CD4-positive, alpha-beta T cell treated with Interleukin-4 for 4 hours (primary cell): Measurements from ENCODE around the gene RTCB.
"Not testable (repeated sequence)": the region's sequence is repeated elsewhere in the genome, so short reads cannot be mapped to it uniquely, and the experiment has no call there.

ENCODE experiments used
- DNase-seq: peaks from one replicate; pipeline ENCODE4 v3.0.0-alpha.2; 2020

RTCB gene

GRCh38 chr22:32385681-32386080, 26.4 kb downstream of the RTCB start:
- DNase-seq: no peak

GRCh38 chr22:32380991-32381390, 31.1 kb downstream of the RTCB start:
- no peak for DNase-seq

- no peak for DNase-seq
Observed at GRCh38 chr22:32378707-32379272, 33.3 kb downstream of the RTCB start.

- DNase-seq: no peak
Observed at GRCh38 chr22:32376681-32377080, 35.4 kb downstream of the RTCB start.

- no peak for DNase-seq
Observed at GRCh38 chr22:32375678-32376450, 36.2 kb downstream of the RTCB start.

- DNase-seq: no peak
Observed at GRCh38 chr22:32364210-32364609, 47.8 kb downstream of the RTCB start.

- no peak for DNase-seq
Observed at GRCh38 chr22:32361257-32361656, 50.8 kb downstream of the RTCB start.

GRCh38 chr22:32360096-32360495, 52.0 kb downstream of the RTCB start:
- not testable (repeated sequence) for DNase-seq

GRCh38 chr22:32357567-32357966, 54.5 kb downstream of the RTCB start, which contains the start of gene RFPL3:
RFPL3 (plus strand) TSS chr22:32357867; CDS start chr22:32358072, 205 bp downstream.
- DNase-seq: not testable (repeated sequence)

GRCh38 chr22:32355760-32356159, 56.3 kb downstream of the RTCB start:
- no peak for DNase-seq

GRCh38 chr22:32354360-32355351, 57.4 kb downstream of the RTCB start:
- DNase-seq: no peak

- DNase-seq: no peak
Observed at GRCh38 chr22:32353840-32354239, 58.2 kb downstream of the RTCB start.

GRCh38 chr22:32353292-32353691, 58.8 kb downstream of the RTCB start:
- no peak for DNase-seq

GRCh38 chr22:32352681-32353080, 59.4 kb downstream of the RTCB start:
- no peak for DNase-seq

GRCh38 chr22:32351875-32352274, 60.2 kb downstream of the RTCB start:
- DNase-seq: not testable (repeated sequence)

GRCh38 chr22:32348031-32348611, 63.9 kb downstream of the RTCB start:
- DNase-seq: no peak

GRCh38 chr22:32343941-32344340, 68.1 kb downstream of the RTCB start:
- no peak for DNase-seq

- no peak for DNase-seq
Observed at GRCh38 chr22:32342977-32343376, 69.1 kb downstream of the RTCB start.

- no peak for DNase-seq
Observed at GRCh38 chr22:32341122-32341740, 70.8 kb downstream of the RTCB start.

GRCh38 chr22:32340411-32340810, 71.6 kb downstream of the RTCB start:
- DNase-seq: no peak

- no peak for DNase-seq
Observed at GRCh38 chr22:32339190-32340012, 72.6 kb downstream of the RTCB start.

GRCh38 chr22:32338757-32339156, 73.3 kb downstream of the RTCB start:
- no peak for DNase-seq
